Measurements from ENCODE around the gene HOXC4.
A peak's percentile ranks its signal among the peaks of the same experiment; 100 is the strongest.
"Not testable (repeated sequence)": the region's sequence is repeated elsewhere in the genome, so short reads cannot be mapped to it uniquely, and the experiment has no call there.

Gene HOXC4

DNA sequence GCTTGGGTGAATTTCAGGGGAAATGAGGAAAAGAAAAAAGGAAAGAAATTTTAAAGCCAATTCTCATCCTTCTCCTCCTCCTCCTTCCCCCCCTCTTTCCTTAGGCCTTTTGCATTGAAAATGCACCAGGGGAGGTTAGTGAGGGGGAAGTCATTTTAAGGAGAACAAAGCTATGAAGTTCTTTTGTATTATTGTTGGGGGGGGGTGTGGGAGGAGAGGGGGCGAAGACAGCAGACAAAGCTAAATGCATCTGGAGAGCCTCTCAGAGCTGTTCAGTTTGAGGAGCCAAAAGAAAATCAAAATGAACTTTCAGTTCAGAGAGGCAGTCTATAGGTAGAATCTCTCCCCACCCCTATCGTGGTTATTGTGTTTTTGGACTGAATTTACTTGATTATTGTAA is 1.9 kb downstream of the HOXC4 start:
- no peak for DNase-seq (ENCODE audit: low read depth in 2 of 2)

DNA sequence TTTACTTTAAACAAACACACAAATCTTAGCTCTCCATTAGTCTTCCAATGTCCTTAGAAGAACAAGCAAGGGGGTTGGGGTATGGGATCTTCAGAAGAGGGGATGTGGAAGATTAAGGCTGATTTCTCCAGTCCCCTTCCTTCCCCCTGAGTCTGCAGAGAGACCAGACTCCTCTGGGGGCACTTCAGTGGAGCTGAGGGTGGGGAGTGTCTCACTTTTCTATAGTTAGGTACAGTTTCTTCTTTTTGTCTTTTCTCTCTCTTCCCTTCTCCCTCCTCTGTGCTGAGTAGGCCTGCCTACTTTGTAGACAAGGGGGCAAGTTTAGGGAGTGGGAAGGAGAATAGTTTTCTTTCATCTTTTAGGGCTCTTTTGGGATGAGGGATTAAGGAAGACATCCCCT is 2.5 kb downstream of the HOXC4 start:
- no peak for DNase-seq (ENCODE audit: low read depth in 2 of 2)

DNA sequence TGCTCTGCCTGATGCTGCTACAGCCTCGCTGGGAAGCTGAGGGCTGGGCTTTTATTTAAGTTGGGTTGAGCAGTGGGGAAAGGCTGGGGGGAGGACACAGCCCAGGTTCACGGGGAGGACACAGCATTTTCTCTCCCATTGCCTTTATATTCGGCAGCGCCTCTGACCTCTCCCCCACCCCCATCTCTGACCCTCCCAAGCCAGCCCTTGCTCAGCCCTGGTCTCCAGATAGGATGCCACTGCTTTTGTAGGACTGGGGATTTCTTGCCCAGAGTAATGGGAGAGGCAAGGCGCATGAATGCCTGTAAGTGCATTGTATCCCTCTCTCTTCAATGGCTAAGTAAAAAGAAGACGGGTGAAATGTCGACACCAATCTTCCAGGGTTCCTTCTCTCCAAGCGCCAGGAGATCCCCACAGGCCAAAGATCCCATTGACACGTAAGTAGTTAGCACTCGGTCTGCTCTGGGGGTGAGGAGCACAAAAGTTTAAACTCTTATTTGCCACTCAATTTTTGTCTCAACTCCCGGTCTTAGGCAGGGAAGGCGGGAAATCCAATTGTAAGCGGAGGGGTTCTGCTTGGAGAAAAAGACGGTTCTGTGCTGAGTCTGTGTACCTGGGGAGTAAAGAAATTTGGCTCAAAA is 4.6 kb downstream of the HOXC4 start:
- DNase-seq (ENCODE audit: low read depth in 2 of 2): no peak

DNA sequence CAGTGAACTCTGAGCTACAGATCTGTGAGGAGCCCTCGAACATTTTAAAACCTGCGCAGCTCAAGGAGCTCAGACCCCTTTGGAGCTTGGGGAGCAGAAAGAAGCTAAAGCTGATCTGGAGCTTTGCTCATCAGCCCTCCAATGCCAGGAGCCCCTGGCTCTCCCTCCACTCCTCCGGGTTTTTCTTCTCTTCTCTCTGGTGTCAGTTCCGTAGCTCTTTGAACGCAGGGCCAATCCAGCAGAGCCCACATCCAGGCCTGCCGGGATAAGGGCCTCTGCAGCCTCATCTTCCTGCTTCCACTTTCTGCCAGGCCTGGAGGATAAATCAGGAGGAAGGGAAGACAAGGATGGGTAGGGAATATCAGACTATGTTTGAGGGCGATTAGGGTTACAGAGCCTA is 6.0 kb downstream of the HOXC4 start:
- no peak for DNase-seq (ENCODE audit: low read depth in 2 of 2)

- no peak for DNase-seq (ENCODE audit: low read depth in 2 of 2)
These were observed 6.7 kb downstream of the HOXC4 start for GRCh38 chr12:54060174-54060974.

DNA sequence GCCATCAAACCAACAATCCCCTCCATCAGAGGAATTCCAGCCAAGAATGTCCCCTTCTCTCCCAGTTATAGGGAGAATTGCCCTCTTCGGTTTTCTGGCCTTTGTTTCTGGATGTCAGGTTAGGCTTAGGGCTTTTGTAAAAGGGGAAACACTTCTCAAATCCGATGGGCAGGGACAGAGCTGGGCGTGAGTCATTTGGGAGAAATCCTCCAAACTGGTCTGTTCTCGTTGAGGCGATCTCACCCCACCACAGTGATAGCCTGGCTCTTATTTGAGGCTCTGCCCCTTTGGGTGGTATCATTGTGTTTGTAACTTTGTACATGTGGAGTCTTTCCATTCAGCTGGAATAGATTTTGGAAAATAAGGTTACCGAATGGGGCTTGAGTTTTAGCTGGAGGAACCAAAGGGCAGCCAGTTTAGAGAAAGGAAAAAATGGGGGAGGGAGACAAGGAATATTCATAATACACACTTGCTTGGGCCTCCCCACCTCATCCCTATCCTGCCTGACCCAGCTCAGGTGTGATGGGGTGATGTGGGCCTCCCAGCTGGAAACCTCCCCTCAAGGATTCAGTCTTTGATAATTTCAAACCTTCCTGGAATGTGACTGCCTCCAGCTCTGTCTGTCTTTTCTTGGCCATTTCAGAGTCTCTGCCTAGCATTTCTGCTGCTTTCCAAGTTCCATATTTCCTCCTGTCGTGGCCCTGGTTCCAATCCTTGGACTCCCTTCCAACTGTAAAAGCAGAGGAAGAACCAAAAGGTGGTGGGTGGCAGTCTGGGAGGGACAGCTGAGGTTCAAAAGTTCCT is 7.5 kb downstream of the HOXC4 start:
- DNase-seq (ENCODE audit: low read depth in 2 of 2): no peak

DNA sequence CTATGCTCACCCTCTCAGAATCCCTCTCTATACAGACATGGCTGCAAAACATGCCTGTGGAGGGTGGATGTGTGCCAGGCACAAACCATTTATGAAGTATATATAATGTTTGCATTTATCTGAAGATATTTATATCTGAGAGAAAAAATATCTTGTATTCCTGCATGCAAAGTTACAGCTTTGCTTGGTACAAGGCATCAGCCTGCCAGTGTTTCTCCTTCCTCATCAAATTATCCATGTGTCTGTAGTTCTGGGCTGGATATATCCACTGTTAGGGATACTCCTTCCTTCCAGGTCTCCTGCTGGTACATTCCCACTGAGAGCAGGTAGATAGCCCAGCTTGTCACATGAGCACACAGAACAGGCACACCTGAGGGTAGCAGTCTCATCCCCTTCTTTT is 12.0 kb downstream of the HOXC4 start:
- DNase-seq (ENCODE audit: low read depth in 2 of 2): no peak

- DNase-seq (ENCODE audit: low read depth in 2 of 2): no peak
These were observed 12.8 kb downstream of the HOXC4 start for GRCh38 chr12:54066408-54066807.

- no peak for DNase-seq (ENCODE audit: low read depth in 2 of 2)
These were observed 14.9 kb downstream of the HOXC4 start for GRCh38 chr12:54068418-54069070.

GRCh38 chr12:54071942-54072341 is 18.3 kb downstream of the HOXC4 start:
- DNase-seq (ENCODE audit: low read depth in 2 of 2): no peak

GRCh38 chr12:54074308-54074707 is 20.7 kb downstream of the HOXC4 start:
- no peak for DNase-seq (ENCODE audit: low read depth in 2 of 2)

DNA sequence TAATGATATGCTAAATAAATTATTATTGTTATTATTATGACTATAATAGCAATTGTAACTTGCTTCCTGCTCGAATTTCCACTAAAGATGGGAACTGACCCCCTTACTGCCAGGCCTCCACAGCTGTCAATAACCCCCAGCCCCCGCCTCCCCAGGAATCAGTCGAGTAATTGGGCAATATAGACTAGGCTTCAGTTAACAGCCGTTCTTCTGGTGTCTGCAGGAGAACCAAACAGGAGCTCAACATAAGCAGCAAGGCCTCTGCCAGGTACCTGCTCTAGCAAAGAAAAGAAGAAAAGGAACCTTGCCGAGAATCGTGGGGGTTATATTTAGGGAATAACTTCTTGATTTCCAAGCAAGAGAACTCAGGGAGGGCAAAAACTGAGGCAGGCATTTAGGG is 21.8 kb downstream of the HOXC4 start:
- no peak for DNase-seq (ENCODE audit: low read depth in 2 of 2)

GRCh38 chr12:54075974-54076373 is 22.3 kb downstream of the HOXC4 start:
- DNase-seq (ENCODE audit: low read depth in 2 of 2): no peak

DNA sequence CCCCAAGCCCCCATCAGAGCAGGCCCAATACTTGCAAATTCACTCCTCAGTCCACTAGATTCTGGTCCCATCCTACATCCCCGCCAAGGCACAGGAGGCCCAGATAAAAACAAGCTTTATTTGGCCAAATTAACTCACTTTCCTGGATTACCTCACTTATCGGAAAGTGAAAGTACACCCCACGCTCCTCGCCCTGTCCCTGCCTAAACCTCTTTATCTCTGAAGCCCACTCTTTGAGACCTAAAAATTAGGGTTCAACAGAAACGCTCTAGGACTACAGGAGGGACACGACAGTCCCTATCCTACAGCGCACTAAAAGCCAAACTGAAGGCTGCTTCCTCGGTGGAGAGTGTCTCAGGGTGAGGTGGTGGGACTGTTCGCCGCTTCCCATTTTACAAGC is 24.2 kb downstream of the HOXC4 start:
- not testable (repeated sequence) for DNase-seq (ENCODE audit: low read depth in 2 of 2)

- DNase-seq (ENCODE audit: low read depth in 2 of 2): not testable (repeated sequence)
These were observed 25.5 kb downstream of the HOXC4 start for GRCh38 chr12:54079115-54079514.

DNA sequence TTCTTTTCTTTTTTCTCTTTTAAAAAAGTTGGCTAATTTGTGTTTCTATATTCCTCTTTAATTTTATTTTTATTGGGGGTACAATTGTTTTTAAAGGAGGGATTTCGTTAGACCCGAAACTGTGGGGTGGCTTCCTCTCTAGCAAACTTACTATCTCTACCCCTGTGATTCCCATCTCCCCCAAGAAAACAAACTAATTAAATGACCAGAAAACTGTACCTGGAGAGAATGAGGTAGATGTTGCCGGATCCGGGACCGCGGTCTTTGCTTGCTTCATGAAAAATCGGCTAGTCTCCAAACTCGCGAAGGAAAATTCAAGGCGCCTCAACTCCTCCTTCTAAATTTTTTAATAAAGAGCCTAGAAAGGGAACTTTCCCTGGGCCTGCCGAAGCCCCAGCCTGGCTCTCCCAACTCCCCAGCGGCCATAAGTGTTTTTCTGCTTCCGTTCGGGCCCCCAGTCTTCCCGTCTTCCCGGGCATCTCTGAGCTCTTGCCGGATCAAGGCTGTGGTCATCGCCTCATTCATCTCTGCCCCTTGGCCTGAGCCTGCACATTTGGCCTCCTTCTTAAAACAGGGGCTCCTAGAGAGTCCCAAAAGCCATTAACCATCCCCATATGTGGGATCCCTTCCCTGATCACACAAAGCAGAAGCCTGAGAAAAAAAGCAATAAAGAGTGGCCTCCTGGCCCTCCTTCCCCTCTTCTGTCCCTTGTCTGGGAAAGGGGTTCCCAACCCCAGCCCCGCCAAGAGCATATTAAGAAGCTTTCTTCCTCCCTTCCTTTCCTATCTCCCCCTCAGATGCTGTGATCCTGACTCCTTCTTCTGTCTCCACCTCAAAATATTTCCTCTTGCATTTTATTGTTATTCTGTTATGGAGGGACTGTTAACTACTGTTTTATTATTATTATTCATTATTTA is 26.6 kb downstream of the HOXC4 start:
- not testable (repeated sequence) for DNase-seq (ENCODE audit: low read depth in 2 of 2)

- not testable (repeated sequence) for DNase-seq (ENCODE audit: low read depth in 2 of 2)
These were observed 27.4 kb downstream of the HOXC4 start for GRCh38 chr12:54081053-54081514.

- not testable (repeated sequence) for DNase-seq (ENCODE audit: low read depth in 2 of 2)
These were observed 28.2 kb downstream of the HOXC4 start for GRCh38 chr12:54081581-54082396.

GRCh38 chr12:54082397-54082892 is 28.8 kb downstream of the HOXC4 start:
- peak; percentile 7 to 13 for DNase-seq (ENCODE audit: low read depth in 2 of 2)

DNA sequence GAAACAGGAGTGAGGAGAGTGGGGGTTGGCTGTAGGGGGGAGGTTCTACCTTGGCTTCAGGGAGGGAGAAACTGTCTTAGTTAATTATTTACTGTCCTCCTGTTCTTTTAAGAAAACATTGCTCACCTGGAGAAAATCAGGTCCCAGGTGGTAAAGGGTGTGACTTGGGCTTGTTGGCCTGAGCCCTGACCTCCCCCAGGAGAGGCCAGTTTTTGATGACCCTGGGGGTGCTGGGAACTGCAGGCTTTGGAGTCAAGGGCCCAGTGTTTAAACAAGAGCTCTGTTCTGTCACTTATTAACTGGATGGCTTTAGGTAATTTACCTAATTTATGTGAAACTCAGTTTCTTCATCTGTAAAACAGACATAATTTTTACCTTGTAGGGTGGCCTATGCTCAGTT is 34.4 kb downstream of the HOXC4 start:
- DNase-seq (ENCODE audit: low read depth in 2 of 2): not testable (repeated sequence)
